Measurements from ENCODE around the gene FBXW4. TPM values are rescaled to one million over a fixed set of nuclear protein-coding genes. Genes with fewer than 3 reads are reported as not detected.

Gene FBXW4
- total and polyA plus RNA-seq, 10 of the 15 experiments (the other 5 are each of a cell fraction or from before 2014, with no cell fraction given), result 5.7 to 42.0 (median 27.5) TPM

DNA sequence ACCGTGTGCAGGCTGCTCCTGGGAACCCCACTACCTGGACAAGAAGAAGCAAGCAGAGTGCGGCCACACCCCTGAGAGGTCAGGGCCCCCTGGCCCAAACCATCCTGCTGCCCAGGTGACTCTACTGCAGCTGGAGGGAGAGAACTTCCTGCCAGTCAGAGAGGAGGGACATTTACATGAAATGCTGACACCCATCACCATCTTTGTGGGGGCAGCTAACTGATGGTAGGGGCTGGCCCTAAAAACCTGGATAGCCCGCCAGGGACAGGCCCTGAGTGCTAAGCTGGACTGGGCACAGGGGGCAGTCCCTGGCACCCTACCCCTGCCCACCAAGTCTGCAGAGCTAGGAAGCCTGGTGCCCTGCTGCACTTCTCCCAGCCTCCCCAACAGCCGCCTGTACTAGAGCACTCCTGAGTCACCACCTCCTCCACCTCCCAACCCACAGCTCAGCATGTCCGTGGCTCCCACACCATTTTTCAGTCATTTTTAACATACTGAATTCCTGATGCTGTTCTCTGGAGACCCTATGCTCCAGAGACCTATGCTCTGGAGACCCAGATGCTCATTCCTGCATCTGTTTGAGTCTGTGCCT lies 79.3 kb downstream of the FBXW4 start (continued):
- no peak for TF ChIP-seq RB1 (IDR thresholded peaks at IDR 0.05; ENCODE audit: borderline replicate concordance)
- TF ChIP-seq, protein P1, sequence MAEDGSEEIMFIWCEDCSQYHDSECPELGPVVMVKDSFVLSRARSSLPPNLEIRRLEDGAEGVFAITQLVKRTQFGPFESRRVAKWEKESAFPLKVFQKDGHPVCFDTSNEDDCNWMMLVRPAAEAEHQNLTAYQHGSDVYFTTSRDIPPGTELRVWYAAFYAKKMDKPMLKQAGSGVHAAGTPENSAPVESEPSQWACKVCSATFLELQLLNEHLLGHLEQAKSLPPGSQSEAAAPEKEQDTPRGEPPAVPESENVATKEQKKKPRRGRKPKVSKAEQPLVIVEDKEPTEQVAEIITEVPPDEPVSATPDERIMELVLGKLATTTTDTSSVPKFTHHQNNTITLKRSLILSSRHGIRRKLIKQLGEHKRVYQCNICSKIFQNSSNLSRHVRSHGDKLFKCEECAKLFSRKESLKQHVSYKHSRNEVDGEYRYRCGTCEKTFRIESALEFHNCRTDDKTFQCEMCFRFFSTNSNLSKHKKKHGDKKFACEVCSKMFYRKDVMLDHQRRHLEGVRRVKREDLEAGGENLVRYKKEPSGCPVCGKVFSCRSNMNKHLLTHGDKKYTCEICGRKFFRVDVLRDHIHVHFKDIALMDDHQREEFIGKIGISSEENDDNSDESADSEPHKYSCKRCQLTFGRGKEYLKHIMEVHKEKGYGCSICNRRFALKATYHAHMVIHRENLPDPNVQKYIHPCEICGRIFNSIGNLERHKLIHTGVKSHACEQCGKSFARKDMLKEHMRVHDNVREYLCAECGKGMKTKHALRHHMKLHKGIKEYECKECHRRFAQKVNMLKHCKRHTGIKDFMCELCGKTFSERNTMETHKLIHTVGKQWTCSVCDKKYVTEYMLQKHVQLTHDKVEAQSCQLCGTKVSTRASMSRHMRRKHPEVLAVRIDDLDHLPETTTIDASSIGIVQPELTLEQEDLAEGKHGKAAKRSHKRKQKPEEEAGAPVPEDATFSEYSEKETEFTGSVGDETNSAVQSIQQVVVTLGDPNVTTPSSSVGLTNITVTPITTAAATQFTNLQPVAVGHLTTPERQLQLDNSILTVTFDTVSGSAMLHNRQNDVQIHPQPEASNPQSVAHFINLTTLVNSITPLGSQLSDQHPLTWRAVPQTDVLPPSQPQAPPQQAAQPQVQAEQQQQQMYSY (CRISPR knock-in tag; IDR thresholded peaks at IDR 0.05), result no peak
- TF ChIP-seq, protein P2, sequence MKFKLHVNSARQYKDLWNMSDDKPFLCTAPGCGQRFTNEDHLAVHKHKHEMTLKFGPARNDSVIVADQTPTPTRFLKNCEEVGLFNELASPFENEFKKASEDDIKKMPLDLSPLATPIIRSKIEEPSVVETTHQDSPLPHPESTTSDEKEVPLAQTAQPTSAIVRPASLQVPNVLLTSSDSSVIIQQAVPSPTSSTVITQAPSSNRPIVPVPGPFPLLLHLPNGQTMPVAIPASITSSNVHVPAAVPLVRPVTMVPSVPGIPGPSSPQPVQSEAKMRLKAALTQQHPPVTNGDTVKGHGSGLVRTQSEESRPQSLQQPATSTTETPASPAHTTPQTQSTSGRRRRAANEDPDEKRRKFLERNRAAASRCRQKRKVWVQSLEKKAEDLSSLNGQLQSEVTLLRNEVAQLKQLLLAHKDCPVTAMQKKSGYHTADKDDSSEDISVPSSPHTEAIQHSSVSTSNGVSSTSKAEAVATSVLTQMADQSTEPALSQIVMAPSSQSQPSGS (IDR thresholded peaks at IDR 0.05; ENCODE audit: low read length), result no peak
- no peak for TF ChIP-seq DPF2 (IDR thresholded peaks at IDR 0.05)
- TF ChIP-seq LARP7 (IDR thresholded peaks at IDR 0.05), result no peak
- TF ChIP-seq, protein P3, sequence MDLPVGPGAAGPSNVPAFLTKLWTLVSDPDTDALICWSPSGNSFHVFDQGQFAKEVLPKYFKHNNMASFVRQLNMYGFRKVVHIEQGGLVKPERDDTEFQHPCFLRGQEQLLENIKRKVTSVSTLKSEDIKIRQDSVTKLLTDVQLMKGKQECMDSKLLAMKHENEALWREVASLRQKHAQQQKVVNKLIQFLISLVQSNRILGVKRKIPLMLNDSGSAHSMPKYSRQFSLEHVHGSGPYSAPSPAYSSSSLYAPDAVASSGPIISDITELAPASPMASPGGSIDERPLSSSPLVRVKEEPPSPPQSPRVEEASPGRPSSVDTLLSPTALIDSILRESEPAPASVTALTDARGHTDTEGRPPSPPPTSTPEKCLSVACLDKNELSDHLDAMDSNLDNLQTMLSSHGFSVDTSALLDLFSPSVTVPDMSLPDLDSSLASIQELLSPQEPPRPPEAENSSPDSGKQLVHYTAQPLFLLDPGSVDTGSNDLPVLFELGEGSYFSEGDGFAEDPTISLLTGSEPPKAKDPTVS (IDR thresholded peaks at IDR 0.05; ENCODE audit: low read depth, low read length), result no peak
- no peak for TF ChIP-seq SPI1 (IDR thresholded peaks at IDR 0.05; ENCODE audit: borderline replicate concordance, insufficient read depth, low read depth, low read length)
- TF ChIP-seq NFIC (IDR thresholded peaks at IDR 0.05; ENCODE audit: low read depth, low read length), result no peak
- TF ChIP-seq, protein P4, sequence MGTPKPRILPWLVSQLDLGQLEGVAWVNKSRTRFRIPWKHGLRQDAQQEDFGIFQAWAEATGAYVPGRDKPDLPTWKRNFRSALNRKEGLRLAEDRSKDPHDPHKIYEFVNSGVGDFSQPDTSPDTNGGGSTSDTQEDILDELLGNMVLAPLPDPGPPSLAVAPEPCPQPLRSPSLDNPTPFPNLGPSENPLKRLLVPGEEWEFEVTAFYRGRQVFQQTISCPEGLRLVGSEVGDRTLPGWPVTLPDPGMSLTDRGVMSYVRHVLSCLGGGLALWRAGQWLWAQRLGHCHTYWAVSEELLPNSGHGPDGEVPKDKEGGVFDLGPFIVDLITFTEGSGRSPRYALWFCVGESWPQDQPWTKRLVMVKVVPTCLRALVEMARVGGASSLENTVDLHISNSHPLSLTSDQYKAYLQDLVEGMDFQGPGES (IDR thresholded peaks at IDR 0.05), result no peak

Data from GM12878 (cell line).